ENCODE measurements around the gene CAMTA1.

CAMTA1 gene

DNA sequence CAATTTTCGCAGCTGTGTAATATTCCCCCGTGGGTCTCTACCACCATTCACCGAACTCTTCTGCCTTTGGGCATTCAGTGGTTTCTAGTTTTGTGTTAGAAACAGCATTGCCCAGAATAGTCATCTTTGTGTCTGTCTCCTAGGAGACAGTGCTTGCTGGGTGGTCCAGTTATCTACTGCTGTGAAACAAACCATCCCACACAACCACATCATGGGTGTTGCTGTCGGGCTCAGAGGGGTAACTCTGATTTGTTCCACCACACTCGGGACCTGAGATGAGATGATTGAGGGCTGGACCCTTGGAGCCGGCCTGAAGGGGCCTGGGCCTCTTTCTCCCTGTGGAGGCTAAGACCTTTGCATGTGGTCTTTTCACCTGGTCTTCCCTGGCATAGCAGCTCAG, 558.6 kb downstream of the CAMTA1 start:
- DNase-seq (ENCODE audit: low spot score) = no peak

DNA sequence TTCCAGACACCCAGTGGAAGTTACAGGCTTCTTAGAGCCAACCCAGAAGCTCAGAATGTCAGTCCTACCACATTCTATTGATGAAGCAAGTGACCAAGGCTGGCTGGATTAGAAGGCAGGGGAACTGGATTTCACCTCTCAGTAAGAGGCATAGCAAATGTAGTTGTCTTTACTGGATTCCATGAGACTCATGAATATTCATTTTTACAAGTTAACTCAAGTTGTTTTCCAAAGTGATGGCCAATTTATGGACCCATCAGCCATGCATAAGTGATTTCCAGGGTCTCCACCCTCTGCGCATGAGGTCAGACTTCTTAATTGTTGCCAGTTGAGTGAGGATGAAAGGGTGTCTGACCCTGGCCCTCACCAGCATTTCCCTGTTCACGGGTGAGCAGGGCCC, 559.0 kb downstream of the CAMTA1 start:
- no peak for DNase-seq (ENCODE audit: low spot score)

DNA sequence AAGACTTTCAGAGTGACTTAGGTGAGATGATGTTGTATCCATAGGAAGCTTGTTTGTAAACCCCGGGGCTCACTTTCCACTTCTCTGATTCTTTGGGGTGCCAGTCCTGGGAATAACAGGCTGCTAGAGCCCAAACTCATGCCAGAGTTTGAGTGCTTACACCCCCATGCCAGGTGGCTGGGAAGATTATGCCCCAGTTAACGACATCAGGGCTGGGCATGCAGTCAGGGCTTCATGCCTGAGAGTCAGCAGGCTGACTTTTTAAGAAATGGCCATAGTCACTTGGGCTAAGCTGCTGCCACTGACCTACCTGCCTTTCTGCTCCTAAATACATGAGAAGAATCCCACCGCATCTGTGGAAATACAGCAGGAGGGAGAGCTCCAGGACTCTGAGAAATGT, 560.3 kb downstream of the CAMTA1 start:
- no peak for DNase-seq (ENCODE audit: low spot score)

DNA sequence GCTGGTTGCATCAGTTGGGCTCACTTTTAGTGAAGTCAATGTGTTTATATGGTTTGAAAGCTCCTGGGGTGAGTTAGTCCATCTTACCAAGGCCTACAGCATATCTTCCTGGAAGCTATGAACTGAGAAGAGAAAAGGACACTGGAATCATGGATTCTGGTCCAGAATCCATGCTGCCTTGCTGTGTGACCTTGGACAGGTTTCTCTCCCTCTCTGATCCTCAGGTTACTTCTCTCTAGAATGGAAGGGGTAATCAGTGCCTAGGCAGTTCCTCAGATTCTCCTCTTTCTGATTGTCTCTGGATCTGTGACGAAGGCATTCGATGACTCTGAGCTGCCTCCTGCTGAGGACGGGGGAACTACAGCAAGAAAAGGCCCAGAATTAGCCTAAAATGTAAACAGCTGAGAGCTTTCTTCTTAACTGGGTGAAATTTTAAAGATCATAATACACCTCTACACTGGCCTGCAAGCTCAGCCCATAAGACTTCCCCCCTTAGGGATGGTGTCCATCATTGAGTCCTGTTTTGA, 560.9 kb downstream of the CAMTA1 start:
- no peak for DNase-seq (ENCODE audit: low spot score)

DNA sequence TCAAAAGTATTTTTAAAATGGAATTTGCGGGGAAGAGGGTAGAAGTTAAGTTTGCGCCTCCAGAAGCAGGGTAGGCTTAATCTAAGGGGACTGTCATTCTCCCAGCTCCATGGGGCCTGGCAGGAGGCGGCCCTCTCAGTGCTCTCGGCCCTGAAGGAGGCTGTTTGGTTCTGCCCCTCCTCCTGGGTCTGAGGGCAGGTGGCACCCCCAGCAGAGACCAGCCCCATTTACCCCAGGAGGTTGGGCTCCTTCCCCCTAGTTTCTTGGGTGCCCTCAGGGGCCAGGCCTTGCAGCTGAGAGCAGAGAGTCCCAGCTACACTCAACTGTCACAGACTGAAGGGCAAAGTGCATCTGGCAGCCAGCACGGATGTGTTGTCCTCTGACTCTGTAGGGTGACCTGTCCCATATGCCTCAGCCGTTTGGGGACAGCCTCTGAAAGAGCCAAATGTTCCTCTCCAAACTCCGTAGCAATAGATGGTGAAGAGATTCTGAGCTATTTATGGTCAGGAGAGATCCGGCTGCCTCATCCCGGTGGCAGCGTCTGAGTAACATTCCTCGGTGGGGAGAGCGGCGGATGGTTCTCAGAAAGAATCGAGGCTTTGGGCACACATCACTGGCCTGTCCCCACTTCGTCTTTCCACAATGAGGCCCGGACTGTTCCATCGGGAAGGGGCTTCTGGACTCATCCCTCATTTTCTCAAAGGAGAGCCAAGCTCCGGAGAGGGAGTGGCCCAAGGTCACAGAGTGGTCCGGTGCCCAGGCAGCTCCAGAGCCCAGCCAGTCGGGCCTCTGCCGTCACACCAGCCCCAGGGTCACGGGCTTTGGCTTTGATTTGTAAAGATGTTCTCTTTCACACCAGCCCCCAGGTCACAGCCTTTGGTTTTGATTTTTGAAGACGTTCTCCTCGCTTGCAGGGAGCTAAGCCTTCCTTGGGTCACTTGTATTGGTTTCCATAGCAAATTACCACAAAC, 561.6 kb downstream of the CAMTA1 start:
- peak; percentile 49 for DNase-seq (ENCODE audit: low spot score)

DNA sequence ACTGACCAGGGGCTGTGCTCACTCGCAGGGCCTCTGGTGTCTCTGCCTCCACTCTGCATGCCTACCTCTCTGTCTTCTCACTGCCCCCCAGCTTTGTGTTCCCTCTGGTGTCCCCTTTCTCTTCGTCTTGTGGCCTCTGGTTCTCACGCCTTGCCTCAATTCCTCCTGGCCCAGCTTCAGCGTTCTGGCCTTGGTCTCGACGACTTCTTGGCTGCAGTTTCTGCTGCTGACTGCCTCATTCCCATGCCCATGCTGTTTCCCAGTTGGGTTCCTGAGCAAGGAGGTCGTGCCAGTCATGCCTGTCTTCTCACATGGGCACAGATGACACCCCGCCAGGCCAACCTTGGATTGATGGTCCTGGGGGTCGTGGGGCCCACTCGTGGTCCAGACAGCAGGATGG, 562.8 kb downstream of the CAMTA1 start:
- DNase-seq (ENCODE audit: low spot score) = no peak

DNA sequence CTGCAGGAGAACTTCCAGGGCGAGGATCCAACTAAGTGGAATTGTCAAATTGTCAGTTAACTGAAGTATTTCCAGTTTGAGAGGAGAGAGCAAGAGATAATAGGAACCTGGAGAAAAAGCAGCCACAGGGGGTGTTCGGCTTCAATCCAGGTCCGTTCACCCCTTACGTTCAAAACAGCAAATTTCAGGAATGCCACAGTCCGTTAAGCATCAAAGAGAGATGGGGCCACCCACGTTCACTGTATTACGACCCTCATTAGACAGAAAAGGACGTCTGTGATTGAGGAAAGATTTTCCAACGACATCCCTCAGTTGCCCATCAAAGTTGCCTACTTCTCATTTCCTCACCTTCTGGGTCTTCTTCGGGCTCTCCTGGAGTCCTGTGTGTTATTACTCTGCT, 563.3 kb downstream of the CAMTA1 start:
- no peak for DNase-seq (ENCODE audit: low spot score)

DNA sequence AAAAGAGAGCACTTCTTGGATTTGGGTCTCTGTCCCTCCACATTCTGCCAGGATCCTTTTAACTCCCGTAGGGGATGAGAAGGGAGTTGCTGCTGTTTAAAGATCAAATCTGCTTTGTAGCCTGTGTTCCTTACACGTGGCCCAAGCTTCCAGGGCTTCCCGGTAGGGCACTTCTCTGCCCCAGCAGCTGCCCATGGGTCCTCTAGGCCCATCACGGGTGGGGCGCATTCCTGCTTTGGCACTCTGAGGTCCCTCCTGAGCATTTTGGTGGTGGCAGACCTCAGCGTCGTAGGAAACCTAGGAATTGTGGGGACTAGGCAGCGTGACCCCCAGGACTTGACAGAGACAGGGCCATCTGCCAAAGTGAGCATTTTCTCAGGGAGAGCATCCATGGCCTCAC, 565.5 kb downstream of the CAMTA1 start:
- no peak for DNase-seq (ENCODE audit: low spot score)

DNA sequence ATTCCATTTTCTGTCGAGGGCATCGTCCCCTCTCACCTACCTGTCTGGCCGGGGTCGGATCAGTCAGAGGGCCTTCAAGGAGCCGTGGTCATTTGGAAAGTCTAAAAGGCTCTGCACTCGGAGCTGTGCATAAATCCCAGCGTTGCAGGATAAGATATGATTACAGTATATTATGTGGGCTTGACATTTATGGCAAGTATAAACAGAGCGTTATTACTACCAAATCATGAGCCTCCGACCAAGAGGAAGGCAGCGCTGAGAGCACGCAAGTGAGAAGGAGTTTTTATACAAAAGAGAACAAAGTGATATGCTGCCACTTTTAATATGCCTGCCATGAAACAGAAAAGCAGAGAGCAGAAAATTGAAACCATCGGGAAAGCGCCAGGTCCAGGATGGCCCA, 566.4 kb downstream of the CAMTA1 start:
- no peak for DNase-seq (ENCODE audit: low spot score)

DNA sequence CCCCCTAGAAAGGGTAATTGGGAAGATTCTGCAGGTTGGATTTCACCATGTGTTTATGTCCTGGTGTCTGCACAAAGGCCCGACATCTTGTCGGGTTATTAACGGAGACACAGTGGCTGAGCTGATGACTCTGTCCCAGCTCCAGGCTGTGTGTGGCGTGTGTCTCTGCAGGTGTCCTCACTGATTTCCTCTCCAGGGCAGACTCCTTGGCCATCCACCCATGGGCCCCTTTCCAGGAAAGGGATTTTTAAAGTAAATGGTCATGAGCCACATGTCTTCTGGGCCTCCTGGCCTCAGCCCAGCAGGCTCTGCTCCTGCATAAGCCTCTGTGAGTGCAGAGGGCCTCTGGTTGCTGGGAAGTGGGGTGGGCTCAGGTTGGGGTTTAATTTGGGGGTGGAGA, 567.1 kb downstream of the CAMTA1 start:
- DNase-seq (ENCODE audit: low spot score) = no peak

DNA sequence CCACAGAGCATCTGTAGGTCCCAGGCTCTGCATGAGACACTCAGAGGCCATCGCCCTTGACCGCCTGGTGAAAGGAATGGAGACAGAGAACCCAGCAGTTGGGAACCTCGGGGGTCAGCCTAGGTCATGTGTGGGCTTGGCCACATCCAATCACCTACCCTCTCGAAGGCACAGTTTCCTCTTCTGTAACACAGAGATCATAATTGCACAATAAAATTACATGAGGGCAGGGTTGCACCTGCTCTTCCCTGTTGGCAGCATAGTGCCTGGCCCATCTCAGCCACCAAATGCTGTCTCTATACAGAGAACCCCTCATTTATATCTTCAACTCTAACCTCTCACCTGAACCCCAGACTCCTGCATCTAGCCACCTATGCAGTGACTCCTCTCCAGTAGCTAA, 567.7 kb downstream of the CAMTA1 start:
- DNase-seq (ENCODE audit: low spot score) = no peak

DNA sequence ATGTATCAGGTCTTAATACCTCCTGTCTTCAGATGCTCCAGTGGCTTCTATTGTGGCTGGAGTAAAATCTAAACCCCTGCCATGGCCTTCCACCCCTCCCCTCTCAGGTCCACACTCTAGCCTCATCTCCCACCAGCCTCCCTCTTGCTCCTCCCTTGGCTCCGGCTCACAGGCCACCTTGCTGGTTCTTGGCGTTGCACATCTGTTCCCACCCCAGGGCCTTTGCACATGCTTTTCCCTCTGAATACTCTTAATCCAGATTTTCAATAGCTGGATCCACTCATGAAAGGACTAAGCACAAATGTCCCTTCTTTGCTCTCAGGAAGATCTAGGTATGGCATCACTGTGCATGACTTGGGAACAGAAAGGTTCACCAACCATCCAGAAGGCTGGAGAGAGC, 570.4 kb downstream of the CAMTA1 start:
- no peak for DNase-seq (ENCODE audit: low spot score)

DNA sequence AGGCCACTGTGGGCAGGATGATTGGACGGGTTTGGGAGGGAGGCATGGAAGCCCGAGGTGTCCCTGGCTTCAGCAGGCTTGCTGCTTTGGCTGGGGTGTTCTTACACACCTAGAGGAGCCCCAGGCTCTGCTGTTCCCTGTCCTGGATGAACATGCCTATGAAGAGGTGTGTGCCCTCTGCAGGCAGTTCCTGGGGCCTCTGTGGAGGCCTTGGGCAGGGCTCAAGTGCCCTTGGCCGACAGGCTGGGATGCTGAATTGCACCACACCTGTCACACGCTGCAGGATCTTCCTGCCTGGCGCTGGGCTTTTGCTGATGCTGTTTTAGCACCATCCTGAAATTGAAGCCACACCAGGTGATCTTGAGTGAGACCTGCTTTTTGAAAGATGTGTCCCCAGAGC, 570.8 kb downstream of the CAMTA1 start:
- DNase-seq (ENCODE audit: low spot score) = no peak

DNA sequence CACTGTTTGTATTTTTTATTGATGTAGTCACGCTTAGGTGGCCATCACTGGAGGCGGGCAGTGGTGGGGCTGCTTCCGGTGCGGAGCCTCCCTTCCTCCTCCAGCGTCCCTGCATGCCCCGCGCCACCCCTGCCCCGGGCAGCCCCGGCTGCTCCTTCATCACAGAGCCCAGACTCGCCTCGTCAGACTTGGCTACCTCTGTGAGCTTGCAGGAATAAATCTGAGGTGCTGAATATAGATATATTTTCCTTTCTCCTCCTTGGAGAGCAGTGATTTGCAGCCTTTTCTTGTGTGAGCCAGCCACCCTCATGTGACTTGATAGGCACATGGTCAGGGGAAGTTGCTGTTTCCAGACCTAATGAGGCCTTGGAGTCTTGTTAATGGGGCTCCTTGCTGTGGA, 573.2 kb downstream of the CAMTA1 start:
- no peak for DNase-seq (ENCODE audit: low spot score)

DNA sequence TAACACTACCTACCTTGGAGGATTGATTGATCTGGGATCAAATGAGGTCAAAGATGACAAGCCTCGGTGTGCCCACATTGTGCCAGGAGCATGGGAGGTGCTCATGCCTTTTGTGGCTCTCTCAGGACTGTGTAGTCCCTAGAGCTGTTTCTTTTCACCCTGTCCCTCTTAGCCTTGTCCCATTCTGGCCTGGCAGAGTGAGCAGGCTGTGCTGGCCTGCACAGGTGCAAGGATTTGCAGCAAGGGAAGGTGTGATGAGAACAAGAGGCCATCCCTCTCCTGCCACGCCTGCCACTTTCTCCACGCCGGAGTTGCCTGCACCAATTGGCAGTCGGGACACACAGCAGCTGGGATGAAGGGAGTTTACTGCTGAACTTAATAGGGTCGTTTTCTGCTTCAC, 575.3 kb downstream of the CAMTA1 start:
- no peak for DNase-seq (ENCODE audit: low spot score)

DNA sequence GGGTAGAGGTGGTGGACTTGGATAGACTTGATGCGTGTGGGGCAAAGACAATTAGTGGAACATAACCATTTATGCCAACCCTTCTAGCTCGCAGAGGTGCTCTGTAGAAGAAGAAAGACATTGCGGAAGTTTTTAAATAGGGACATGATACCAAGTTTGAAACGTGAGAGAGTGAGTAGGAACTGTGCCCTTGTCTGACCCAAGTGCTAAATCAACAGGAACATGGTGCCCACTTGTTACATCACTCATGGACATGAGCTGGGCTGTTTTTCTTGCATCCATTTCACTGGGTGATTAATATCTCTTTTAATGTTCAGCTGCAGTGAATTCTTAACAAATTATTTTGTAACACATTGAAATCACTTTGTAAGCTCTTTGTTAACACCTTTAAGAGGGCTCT, 577.7 kb downstream of the CAMTA1 start:
- DNase-seq (ENCODE audit: low spot score) = no peak

DNA sequence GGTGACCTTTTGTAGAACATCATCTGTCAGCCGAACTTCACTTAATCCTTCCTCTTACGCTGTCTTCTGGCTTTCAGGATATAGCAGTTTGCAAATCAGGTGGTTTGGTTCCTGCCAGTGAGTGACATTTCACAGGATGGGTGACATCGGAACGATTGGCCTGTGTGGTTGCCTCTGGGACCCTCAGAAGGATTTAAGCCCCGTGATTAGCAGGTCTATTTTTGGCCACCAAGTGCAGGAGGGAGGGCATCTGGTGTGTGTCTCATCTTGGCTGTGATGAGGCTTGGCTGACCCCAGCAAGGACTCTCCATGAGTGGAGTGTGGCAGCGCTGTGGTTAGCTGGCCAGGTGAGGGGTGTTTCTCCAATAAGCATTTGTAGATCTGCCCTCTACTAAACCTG, 578.2 kb downstream of the CAMTA1 start:
- DNase-seq (ENCODE audit: low spot score) = no peak

DNA sequence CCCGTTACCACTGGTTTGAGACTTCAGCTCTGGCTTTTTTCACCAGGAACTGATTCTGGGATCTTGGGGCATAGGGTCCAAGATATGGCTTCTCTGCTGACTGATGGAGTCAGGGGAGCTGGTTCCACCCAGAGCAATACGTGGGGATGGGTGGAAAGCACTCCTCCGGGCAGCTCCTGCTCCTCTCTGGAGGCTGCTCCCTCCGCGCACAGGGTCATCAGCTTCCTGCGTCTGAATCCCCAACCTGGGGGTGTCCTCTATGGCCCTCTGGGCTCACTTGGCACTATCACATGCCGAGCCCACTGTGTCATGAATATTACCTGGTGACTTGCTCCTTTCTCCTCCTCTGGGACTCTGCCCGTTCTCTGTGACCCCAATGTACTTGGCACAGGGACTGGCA, 580.5 kb downstream of the CAMTA1 start:
- DNase-seq (ENCODE audit: low spot score) = no peak

DNA sequence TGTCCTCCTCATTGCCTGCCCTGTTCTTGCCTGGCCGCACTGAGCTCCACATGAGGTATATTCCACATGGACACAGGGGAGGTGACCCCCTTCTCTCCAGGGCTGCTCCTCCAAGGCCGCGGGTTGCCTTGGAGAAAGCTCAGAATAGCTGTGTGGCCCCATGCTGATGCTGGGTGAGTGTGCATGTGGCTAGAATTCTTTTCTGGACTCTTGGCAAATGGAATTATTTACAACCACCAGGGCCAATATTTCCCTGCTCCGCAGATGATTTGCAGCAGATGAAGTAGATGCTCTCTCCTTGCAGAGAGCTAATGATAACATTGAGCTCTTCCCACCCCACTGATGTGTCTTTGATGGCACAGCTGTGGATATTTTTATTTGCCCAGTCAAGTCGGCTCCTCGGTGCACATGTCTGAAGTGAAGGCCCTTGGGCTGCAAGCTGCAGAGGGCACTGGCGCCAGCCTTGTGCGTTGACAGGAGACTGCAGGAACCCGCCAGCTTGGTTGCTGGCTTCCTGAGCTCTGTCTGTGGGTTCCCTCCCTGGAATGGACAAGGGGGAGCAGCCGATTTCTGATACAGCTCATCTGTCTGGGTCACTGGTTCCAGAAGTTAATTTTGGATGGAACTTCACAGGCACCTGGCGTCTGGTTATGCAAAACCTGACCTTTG, 581.2 kb downstream of the CAMTA1 start:
- no peak for DNase-seq (ENCODE audit: low spot score)

DNA sequence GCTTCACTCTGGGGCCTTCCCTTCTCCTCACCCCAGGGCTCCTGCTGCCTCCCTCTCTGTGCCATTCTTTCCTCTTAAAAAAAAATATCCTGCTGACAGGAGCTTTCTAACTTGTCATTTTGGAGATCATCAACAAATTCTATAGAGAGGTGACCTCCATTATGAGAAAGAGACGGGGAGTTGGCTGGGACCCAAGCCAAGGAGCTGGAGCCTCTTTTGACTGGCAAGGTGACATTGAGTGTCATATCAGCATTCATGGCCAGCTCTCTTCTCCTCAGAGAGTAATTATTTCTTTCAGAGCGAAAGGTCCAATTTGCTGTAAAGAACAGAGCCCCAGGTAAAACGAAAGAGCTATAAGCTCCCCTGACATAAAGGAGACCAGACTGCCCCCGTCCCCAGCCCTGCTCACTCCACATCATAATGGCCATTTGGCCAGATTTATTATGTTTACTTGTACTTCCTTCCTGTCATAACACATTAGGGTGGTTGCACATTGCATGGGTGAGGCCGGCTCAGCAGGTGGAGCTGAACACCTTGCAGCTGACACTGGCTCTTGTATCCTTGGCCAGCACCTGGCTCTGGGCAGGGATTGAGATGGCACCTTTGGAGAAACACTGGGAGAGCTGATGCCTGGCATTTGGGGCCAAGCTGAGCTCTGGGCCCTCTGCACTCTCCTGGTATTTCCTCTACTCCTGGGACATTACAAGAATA, 581.9 kb downstream of the CAMTA1 start:
- no peak for DNase-seq (ENCODE audit: low spot score)

DNA sequence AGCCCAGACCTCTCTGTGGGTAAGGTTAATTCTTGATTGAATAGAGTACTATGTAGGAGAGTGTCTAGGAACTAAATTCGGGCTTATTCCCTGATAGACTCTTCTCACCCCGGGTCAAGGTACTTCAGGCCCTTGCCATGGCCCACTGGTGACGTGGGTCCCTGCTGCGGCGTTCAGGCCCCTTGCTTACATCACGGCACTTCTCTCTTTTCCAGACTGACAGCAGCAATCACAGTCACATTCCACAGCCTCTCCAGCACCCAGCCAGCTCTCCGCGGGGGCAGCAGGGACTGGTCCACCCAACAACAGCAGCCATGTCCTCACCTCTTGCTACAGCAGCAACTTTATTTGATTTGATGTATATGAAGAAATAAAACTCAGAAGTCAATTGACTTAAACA, 584.6 kb downstream of the CAMTA1 start:
- DNase-seq (ENCODE audit: low spot score) = no peak

DNA sequence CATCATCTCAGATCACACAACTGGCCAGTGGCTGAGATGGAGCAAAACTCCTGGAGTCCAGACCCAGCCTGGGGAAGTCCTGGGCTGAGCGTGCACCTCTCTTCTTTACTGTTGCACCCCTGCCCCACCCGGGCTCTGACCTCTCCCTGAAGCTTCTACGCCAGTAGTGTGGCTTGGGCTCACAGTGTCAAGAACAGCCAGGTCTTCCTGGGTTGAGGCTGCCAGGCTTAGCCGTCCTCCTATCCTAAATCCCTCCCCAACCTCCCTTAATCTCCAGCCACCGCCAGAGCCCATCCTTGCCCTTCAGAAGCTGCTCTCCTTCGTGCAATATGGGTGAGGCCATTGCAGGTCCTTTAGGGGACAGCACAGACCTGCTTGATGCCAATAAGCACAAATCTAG, 586.7 kb downstream of the CAMTA1 start:
- no peak for DNase-seq (ENCODE audit: low spot score)
